Lower leg skin (tissue), 4 donors: ENCODE data around the gene GNAS. TPM values are rescaled to one million over a fixed set of nuclear protein-coding genes. Genes with fewer than 3 reads are reported as not detected.

Experiments
- DNase-seq, 2 donors: peaks; one replicate each; pipeline ENCODE4 v3.0.0-alpha.2; 2019; ENCODE audit warnings: low spot score in 2 of 2
- H3K4me3 ChIP-seq: fragments of 200-600 bp; sonication (generic); 2 replicates; pipeline ENCODE4 v1.5.1; 2017; ENCODE audit warnings: mild to moderate bottlenecking, low read depth; ENCODE audit not compliant: poor library complexity, severe bottlenecking
- CTCF ChIP-seq, 3 donors: fragments of 450-650 bp; IDR thresholded peaks; one replicate each; pipeline ENCODE4 v1.5.1; 2016; ENCODE audit warnings: antibody characterized with exemption in 3 of 3, mild to moderate bottlenecking in 3 of 3, moderate library complexity in 2 of 3
- POLR2A ChIP-seq, 2 donors: fragments of 450-650 bp; IDR thresholded peaks; one replicate each; pipeline ENCODE4 v1.6.1; 2016 to 2017; ENCODE audit warnings: antibody characterized with exemption in 2 of 2, mild to moderate bottlenecking in 1 of 2, moderate library complexity in 1 of 2
- WGBS, 2 donors: methylation state at CpG; one replicate each; pipeline ENCODE4 v1.1.5; 2018; 5-methylcytosine and 5-hydroxymethylcytosine counted together
- intact Hi-C: fragments of 100-400 bp; cut with DNase I; formaldehyde crosslinking; loops from one replicate; pipeline ENCODE4 v1.15.0; 2023; ENCODE audit warnings: low total_unique reads
- total RNA-seq, 4 donors: library from RNA; depleted of rRNA; stranded (reverse); fragments of >200 nt; gene quantifications; one replicate each; pipeline ENCODE4 v1.1.0, GENCODE V29; 2016

GNAS gene
- total RNA-seq, 4 donors from 2014 or later = 335 to 473 (median 391) TPM

DNA sequence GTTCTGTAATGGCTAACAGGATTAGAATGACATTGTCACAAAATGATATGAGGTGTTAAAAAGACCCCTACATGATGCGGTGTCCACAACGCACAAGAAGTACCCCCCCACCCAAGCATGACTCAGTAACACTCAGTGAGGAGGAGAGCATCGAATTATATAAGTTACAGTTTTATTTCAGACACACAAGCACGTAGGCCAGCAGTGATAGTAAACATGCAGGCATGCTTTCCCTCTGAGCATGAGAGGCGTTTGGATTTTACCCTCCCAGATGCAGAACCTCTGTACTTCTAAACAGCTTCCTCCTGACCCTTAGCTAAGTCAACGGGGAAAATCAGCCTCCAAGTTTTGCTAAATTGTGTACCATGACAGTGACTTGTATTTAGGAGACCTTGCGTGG, 23.9 kb downstream of the GNAS start:
- intact Hi-C loops = no loop called here
- no peak overlapping the region for H3K4me3 ChIP-seq
- 79 to 80% methylated on average over 7 of the region's 7 CpGs for WGBS, 2 donors
- TF ChIP-seq CTCF (IDR thresholded peaks at IDR 0.05) = no peak
- no peak for TF ChIP-seq POLR2A (IDR thresholded peaks at IDR 0.05)
- peak in 1 of 2 donors; percentile 13 for DNase-seq

- no peak overlapping the region for H3K4me3 ChIP-seq
- TF ChIP-seq CTCF (IDR thresholded peaks at IDR 0.05) (no peak), POLR2A (IDR thresholded peaks at IDR 0.05) (no peak)
- intact Hi-C loops = no loop called here
- 86 to 88% methylated on average over 11 of the region's 11 CpGs for WGBS, 2 donors
- peak in 1 of 2 donors; percentile 26 for DNase-seq
Observed at GRCh38 chr20:58877050-58877975, 24.8 kb downstream of the GNAS start.

DNA sequence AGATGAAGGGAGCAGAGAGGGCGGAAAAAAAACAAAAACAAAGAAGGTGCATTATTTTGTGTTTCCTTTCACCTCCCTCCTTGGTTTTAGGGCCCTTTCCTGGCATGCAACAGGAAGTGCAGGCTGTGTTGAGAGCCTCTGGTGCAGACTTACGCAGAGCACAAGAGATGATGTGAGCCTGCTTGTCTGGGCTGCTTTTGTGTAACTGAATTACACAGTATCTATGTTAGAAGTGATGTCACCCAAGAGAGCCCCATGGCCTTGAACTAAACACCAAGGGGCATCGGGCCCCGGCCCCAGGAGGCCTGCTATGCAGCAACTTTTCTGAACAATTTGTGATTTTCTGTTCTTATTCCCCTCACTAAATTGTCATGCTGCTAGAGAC, 25.5 kb downstream of the GNAS start:
- intact Hi-C loops = no loop called here
- peak in 1 of 2 donors; percentile 36 for DNase-seq
- WGBS, 2 donors = 83 to 85% methylated on average over 4 of the region's 4 CpGs
- no peak overlapping the region for H3K4me3 ChIP-seq
- TF ChIP-seq POLR2A (IDR thresholded peaks at IDR 0.05) (no peak), CTCF (IDR thresholded peaks at IDR 0.05) (no peak)

GRCh38 chr20:58878399-58878798, 25.9 kb downstream of the GNAS start:
- TF ChIP-seq CTCF (IDR thresholded peaks at IDR 0.05) = no peak
- TF ChIP-seq POLR2A (IDR thresholded peaks at IDR 0.05) = no peak
- no peak for DNase-seq
- H3K4me3 ChIP-seq = no peak overlapping the region
- WGBS, 2 donors = 94 to 97% methylated on average over 4 of the region's 4 CpGs
- intact Hi-C loops = no loop called here

GRCh38 chr20:58880441-58880840, 27.9 kb downstream of the GNAS start:
- DNase-seq = no peak
- intact Hi-C loops = no loop called here
- no peak for TF ChIP-seq CTCF (IDR thresholded peaks at IDR 0.05)
- no peak for TF ChIP-seq POLR2A (IDR thresholded peaks at IDR 0.05)
- H3K4me3 ChIP-seq = no peak overlapping the region
- 90 to 97% methylated on average over 1 of the region's 1 CpG for WGBS, 2 donors
